Measurements from ENCODE around the gene CABCOCO1.
"Not testable (repeated sequence)": the region's sequence is repeated elsewhere in the genome, so short reads cannot be mapped to it uniquely, and the experiment has no call there.

The CABCOCO1 gene

DNA sequence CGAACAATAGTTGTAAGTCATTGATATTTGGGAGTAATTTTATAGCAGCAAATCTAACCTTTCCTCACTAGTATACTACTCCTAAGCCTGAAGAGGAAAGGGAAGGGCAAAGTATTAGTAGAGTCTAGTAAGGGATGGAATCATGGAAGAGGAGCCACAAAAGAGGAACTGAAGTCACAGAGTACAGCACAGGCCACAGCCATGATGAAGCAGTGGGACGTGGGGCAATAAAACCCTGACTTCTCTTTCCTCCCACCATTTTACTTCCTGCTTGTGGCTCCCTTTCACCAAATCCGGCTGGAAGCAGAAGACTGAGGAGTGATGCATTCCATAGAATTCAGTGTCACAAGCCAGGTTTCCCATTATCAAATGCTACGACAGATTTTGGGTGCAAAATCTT, 58.7 kb downstream of the CABCOCO1 start:
- Mint-ChIP-seq H3K27ac (no peak overlapping the region), H3K36me3 (no peaks in the 10 kb centered on the region), H3K9me3 (ENCODE audit: low read depth) (no peaks in the 10 kb centered on the region), H3K4me1 (ENCODE audit: low read depth) (no peaks in the 10 kb centered on the region), H3K27me3 (peaks cover 5% of the 10 kb centered on the region), H3K4me3 (no peak overlapping the region)

DNA sequence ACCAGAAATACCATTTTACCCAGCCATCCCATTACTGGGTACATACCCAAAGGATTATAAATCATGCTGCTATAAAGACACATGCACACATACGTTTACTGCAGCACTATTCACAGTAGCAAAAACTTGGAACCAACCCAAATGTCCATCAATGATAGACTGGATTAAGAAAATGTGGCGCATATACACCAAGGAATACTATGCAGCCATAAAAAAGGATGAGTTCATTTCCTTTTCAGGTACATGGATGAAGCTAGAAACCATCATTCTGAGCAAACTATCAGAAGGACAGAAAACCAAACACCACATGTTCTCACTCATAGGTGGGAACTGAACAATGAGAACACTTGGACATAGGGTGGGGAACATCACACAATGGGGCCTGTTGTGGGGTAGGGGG, 62.5 kb downstream of the CABCOCO1 start:
- not testable (repeated sequence) for H3K27me3 Mint-ChIP-seq; H3K27ac Mint-ChIP-seq; H3K4me3 Mint-ChIP-seq; H3K4me1 Mint-ChIP-seq (ENCODE audit: low read depth); H3K36me3 Mint-ChIP-seq; H3K9me3 Mint-ChIP-seq (ENCODE audit: low read depth)

DNA sequence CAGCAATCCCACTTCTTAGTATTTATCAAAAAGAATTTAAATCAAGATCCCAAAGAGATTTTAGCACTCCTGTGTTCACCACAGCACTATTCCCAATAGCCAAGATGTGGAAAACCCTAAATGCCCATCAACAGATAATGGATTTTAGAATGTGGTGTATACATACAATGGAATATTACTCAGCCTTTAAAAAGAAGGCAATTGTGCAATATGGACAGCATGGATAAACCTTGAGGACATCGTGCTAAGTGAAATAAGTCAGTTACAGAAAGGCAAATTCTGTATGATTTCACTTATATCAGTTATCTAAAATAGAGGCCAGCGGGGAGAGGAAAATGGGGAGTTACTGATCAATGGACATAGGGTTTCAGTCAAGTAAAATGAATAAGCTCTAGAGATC, 66.9 kb downstream of the CABCOCO1 start:
- Mint-ChIP-seq H3K4me3 (no peak overlapping the region), H3K4me1 (ENCODE audit: low read depth) (no peaks in the 10 kb centered on the region), H3K9me3 (ENCODE audit: low read depth) (no peaks in the 10 kb centered on the region), H3K27me3 (peaks cover 14% of the 10 kb centered on the region), H3K36me3 (no peaks in the 10 kb centered on the region), H3K27ac (no peak overlapping the region)

DNA sequence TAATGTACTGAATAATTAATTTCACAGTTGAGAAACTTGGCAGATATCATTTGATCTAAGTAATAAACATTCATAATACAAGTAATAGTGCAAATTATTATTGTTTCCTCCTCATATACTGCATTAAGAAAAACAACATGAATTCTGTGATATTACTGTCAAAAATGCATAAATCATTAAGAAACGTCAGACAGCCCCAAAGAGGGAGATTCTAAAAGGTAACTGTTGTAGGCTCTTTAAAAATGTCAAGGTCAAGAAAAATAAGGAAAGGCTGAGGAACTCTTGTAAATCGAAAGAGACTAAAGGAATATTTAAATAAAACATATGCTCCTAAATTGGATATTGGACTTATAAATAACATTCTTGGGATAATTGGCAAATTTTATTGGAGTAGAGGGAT, 67.9 kb downstream of the CABCOCO1 start:
- Mint-ChIP-seq H3K27ac (no peak overlapping the region), H3K36me3 (no peaks in the 10 kb centered on the region), H3K4me1 (ENCODE audit: low read depth) (no peaks in the 10 kb centered on the region), H3K9me3 (ENCODE audit: low read depth) (no peaks in the 10 kb centered on the region), H3K4me3 (no peak overlapping the region), H3K27me3 (peaks cover 16% of the 10 kb centered on the region)

DNA sequence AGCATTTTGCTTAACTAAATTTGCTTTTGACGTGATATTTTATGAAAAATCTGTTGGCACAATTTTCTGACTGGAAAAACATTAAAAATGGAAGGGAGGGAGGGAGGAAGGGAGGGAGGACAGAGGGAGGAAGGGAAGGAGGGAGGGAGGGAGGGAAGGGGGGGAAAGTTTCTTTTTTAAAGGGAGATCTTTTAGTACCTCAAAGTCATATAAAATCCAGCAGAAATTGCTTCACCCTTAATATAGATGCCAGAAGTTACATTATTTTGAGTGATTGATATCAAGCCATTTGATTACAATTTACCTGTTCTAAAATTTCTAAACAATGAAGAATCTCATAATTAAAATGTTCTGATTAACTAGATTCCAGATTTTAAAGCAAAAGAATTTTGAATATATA, 68.9 kb downstream of the CABCOCO1 start:
- Mint-ChIP-seq H3K4me3 (no peak overlapping the region), H3K4me1 (ENCODE audit: low read depth) (no peaks in the 10 kb centered on the region), H3K36me3 (no peaks in the 10 kb centered on the region), H3K9me3 (ENCODE audit: low read depth) (no peaks in the 10 kb centered on the region), H3K27me3 (peaks cover 22% of the 10 kb centered on the region), H3K27ac (no peak overlapping the region)

DNA sequence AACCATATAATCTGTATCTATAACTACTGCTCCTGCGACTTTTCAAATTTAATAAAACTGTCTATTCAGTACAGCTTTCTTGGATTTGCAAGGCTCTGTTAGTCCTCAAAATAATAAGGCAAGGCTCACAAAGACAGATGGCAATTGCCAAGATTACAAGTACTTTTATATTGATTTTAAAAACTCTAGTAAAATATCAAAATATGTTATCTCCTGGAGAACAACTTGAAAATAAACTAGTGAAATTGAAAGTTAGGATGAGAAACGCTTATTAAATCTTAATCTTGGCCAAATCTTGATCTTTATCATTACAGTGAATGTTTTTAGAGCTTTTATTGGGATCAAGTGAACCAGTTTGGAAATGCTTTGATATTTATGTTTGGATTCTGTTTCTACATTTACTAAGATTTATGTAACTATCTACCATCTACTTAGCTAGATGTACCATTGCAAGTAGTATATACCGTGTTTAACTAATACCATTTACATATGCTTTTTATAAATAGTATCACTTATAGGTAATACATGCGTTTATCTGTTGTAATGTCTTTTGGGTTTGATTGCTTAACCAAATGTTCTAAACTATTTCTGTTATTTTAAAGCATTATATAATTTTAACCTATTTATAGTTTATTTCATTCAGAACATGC, 70.0 kb downstream of the CABCOCO1 start:
- H3K27ac Mint-ChIP-seq: no peak overlapping the region
- no peaks in the 10 kb centered on the region for H3K4me1 Mint-ChIP-seq (ENCODE audit: low read depth)
- no peaks in the 10 kb centered on the region for H3K36me3 Mint-ChIP-seq
- H3K9me3 Mint-ChIP-seq (ENCODE audit: low read depth): no peaks in the 10 kb centered on the region
- H3K27me3 Mint-ChIP-seq: peaks cover 27% of the 10 kb centered on the region
- H3K4me3 Mint-ChIP-seq: no peak overlapping the region

DNA sequence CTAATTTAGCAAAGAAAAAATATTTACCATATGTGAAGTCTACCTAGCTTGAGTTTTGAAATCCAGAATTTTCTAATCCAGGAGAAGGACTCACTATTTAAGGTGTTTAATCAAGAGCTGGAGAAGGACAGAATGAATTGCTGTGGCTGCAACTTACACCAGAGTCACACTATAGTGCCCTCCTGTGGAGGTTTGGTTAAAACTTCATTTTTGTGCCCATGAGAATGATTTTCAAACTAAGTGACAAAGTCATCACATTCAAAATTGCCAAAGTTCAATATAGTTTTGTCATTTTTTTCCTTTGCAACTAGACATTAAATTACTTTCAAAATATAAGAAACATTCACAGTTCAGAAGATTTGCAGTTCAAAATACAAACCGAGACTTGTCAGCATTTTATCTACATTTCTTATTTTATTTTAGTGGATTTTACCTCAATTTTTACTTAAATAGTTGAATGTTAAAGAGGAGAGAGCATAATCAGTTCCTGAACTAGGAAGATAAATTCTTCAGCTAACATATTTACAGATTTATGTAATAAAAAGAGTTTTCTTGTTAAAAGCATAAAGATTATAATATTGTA, 70.7 kb downstream of the CABCOCO1 start:
- Mint-ChIP-seq H3K27me3 (peaks cover 27% of the 10 kb centered on the region), H3K9me3 (ENCODE audit: low read depth) (no peaks in the 10 kb centered on the region), H3K27ac (no peak overlapping the region), H3K4me1 (ENCODE audit: low read depth) (no peaks in the 10 kb centered on the region), H3K4me3 (no peak overlapping the region), H3K36me3 (no peaks in the 10 kb centered on the region)

DNA sequence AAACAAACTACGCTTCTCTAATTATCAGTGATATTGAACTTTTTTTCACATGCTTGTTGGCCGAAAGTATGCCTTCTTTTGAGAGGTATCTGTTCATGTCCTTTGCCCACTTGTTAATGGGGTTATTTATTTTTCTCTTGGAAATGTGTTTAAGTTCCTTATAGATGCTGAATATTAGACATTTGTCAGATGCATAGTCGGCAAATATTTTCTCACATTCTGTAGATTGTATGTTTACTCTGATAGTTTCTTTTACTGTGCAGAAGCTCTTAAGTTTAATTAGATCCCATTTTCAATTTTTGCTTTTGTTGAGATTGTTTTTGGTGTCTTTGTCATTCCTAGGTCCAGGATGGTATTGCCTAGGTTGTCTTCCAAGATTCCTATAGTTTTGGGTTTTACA, 73.2 kb downstream of the CABCOCO1 start:
- Mint-ChIP-seq H3K27ac (no peak overlapping the region), H3K36me3 (no peaks in the 10 kb centered on the region), H3K4me3 (no peak overlapping the region), H3K27me3 (peaks cover 21% of the 10 kb centered on the region), H3K9me3 (ENCODE audit: low read depth) (no peaks in the 10 kb centered on the region), H3K4me1 (ENCODE audit: low read depth) (no peaks in the 10 kb centered on the region)

DNA sequence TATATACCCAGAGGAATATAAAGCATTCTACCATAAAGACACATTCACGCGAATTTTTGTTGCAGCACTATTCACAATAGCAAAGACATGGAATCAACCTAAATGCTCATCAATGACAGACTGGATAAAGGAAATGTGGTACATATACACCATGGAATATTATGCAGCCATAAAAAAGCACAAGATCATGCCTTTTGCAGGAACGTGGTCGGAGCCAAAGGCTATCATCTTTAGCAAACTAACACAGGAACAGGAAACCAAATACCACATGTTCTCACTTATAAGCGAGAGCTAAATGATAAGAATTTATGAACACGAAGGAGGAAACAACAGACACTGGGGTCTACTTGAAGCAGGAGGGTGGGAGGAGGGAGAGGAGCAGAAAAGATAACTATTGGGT, 74.7 kb downstream of the CABCOCO1 start:
- not testable (repeated sequence) for H3K9me3 Mint-ChIP-seq (ENCODE audit: low read depth); H3K4me1 Mint-ChIP-seq (ENCODE audit: low read depth); H3K27ac Mint-ChIP-seq; H3K36me3 Mint-ChIP-seq; H3K4me3 Mint-ChIP-seq
- H3K27me3 Mint-ChIP-seq: peaks cover 22% of the 10 kb centered on the region

DNA sequence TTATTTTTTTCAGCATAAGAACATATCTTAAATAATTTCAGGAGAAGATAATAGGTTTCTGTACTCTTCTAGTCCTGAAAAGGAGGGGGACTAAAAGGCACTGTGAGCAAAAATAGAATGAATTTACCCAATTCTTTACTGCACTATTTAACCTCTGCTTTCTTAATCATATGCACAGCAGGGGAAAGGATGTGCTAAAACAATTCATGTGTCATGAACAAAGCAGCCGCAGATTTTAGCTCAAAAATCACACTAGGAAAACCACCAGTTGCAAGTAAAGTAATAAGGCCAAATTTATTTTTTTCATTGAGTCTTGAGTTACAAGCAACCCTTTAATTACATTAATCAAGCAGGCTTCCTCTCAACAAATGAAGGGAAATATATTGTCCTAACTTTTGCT, 80.1 kb downstream of the CABCOCO1 start:
- no peak overlapping the region for H3K4me3 Mint-ChIP-seq
- H3K9me3 Mint-ChIP-seq (ENCODE audit: low read depth): no peaks in the 10 kb centered on the region
- H3K27me3 Mint-ChIP-seq: peaks cover 1% of the 10 kb centered on the region
- H3K4me1 Mint-ChIP-seq (ENCODE audit: low read depth): no peaks in the 10 kb centered on the region
- H3K36me3 Mint-ChIP-seq: peaks cover 4% of the 10 kb centered on the region
- H3K27ac Mint-ChIP-seq: no peak overlapping the region

DNA sequence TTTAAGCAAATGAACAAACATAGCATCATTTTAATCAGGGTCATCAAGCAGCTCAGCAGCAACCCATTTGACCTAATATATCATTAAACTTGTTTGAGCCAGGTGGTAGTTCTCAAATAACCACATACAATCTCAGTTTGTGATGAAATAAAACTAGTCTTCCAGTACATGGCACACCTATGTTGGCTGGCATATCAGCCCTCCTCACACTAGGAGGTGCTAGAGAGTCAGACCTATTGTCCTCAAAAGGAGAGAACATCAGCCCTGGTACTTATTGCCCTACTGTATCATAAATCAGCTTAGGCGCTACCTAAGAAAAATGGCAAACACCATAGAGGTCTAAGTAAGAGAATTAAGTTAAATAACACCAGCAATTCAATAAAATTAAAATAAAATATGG, 81.7 kb downstream of the CABCOCO1 start:
- no peaks in the 10 kb centered on the region for H3K4me1 Mint-ChIP-seq (ENCODE audit: low read depth)
- no peak overlapping the region for H3K27ac Mint-ChIP-seq
- H3K27me3 Mint-ChIP-seq: peaks cover 1% of the 10 kb centered on the region
- H3K36me3 Mint-ChIP-seq: peaks cover 4% of the 10 kb centered on the region
- no peaks in the 10 kb centered on the region for H3K9me3 Mint-ChIP-seq (ENCODE audit: low read depth)
- H3K4me3 Mint-ChIP-seq: no peak overlapping the region

DNA sequence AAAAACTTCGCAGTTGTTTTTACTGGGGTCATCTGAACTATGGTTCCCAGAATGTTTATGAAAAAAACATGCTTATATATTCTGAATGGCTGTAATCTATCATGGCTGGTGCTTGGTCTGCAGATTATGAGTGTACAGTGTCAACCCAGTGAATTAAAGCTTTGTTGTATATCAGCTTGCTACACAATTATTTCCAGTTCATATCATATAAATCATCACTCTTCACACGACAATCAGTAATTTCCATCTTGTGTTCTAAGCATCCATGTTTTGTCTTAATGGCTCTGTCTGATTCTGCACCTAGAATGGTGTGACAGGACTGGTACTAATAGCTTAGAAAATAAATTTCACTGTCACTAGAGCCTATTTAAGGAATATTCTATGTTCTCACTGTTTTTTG, 83.6 kb downstream of the CABCOCO1 start:
- no peak overlapping the region for H3K27ac Mint-ChIP-seq
- no peak overlapping the region for H3K4me3 Mint-ChIP-seq
- peaks cover 4% of the 10 kb centered on the region for H3K36me3 Mint-ChIP-seq
- H3K9me3 Mint-ChIP-seq (ENCODE audit: low read depth): no peaks in the 10 kb centered on the region
- peaks cover 1% of the 10 kb centered on the region for H3K27me3 Mint-ChIP-seq
- peaks cover 7% of the 10 kb centered on the region for H3K4me1 Mint-ChIP-seq (ENCODE audit: low read depth)

DNA sequence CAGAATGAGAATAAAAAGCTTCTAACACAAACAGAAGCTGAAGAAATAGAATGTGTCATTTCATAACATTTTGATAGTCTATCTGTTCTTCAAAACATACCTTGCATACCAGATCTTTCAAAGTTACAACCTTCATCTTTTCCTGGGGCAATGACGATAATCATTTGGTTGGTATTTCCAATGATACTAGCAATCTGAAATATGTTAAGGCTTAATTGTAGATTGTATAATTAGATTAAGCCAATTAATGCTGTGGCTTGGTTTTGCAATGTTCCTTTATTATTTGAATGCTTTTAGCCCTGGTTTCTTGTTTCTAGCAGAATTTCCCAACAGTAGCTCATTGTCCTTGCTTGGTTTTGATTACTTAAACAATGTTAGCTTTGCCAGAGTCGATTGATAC, 84.6 kb downstream of the CABCOCO1 start:
- no peaks in the 10 kb centered on the region for H3K9me3 Mint-ChIP-seq (ENCODE audit: low read depth)
- H3K27ac Mint-ChIP-seq: no peak overlapping the region
- peaks cover 4% of the 10 kb centered on the region for H3K36me3 Mint-ChIP-seq
- peaks cover 16% of the 10 kb centered on the region for H3K4me1 Mint-ChIP-seq (ENCODE audit: low read depth)
- H3K27me3 Mint-ChIP-seq: no peaks in the 10 kb centered on the region
- no peak overlapping the region for H3K4me3 Mint-ChIP-seq

DNA sequence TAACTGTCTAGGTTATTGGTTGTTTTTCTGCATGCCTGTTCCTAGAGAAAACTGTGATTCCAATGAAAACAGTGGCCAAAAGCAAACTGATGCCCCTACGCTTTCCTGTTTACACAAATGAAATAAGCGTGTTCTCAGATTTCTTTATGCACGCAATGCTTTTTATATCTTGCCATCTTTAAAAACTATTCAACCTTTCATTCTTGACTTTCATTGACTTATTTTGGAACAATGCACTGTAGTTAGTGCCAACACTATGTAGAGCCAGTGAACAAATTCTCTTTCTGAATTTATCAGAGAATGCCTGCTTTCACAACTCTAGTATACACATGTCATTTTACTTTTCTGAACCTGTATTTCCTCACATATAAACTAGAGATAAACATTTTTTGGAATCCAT, 86.6 kb downstream of the CABCOCO1 start:
- H3K4me1 Mint-ChIP-seq (ENCODE audit: low read depth): peaks cover 24% of the 10 kb centered on the region
- H3K9me3 Mint-ChIP-seq (ENCODE audit: low read depth): no peaks in the 10 kb centered on the region
- no peak overlapping the region for H3K4me3 Mint-ChIP-seq
- no peaks in the 10 kb centered on the region for H3K27me3 Mint-ChIP-seq
- H3K27ac Mint-ChIP-seq: no peak overlapping the region
- H3K36me3 Mint-ChIP-seq: peaks cover 2% of the 10 kb centered on the region

DNA sequence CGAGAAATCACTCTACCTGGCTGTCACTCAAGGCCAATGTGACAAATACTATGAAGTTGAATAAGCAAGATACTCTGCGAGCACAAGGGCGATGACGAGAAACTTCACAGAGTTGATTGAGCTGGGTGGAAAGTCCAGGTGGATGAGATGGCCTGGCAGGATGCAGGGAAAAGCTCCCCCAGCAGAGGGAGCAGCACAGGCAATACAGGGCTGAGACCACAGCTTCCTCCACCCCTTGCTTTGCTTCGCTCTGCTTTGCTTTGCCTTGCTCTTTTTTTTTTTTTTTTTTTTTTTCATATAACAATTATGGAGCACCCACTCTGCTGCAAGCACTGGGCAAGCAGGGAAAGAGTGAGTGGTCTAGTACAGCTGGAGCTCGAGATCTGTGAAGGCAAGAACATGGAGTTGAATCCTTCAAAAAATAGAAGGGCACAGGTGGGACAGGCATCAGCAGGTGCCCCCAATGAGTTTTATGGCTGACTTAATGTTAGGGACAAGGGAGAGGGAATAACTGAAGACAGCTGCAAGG, 88.3 kb downstream of the CABCOCO1 start:
- H3K4me1 Mint-ChIP-seq (ENCODE audit: low read depth): peaks cover 27% of the 10 kb centered on the region
- H3K4me3 Mint-ChIP-seq: no peak overlapping the region
- no peaks in the 10 kb centered on the region for H3K27me3 Mint-ChIP-seq
- H3K27ac Mint-ChIP-seq: no peak overlapping the region
- H3K36me3 Mint-ChIP-seq: no peaks in the 10 kb centered on the region
- H3K9me3 Mint-ChIP-seq (ENCODE audit: low read depth): no peaks in the 10 kb centered on the region

DNA sequence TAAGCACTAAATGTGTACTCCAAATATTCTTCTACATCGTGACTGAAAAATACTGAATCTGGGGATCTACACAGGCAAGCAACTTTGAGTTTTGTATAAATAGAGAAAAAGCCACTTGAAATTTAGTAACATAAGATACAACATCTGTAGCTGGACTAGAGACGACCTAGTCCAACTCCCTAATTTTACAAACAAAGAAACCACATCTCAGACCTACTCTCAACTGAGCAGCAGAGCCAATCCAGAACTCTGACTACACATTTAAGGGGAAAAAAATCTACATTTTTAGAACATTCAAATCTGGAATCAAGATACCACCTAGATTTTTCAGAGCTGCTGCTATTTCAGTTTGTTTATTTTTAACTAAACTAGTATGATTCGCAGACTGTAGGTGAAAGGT, 88.9 kb downstream of the CABCOCO1 start:
- Mint-ChIP-seq H3K9me3 (ENCODE audit: low read depth) (no peaks in the 10 kb centered on the region), H3K4me1 (ENCODE audit: low read depth) (peaks cover 27% of the 10 kb centered on the region), H3K36me3 (no peaks in the 10 kb centered on the region), H3K27ac (no peak overlapping the region), H3K27me3 (no peaks in the 10 kb centered on the region), H3K4me3 (no peak overlapping the region)

Data from activated naive CD8-positive, alpha-beta T cell (primary cell).